T-helper 2 cell treated with Interferon-gamma antibody and Interleukin-4, amounts not matched to agents 100 ng/mL and 5 ng/mL, for 36 hours (primary cell): ENCODE data around the gene NAGK. TPM values are rescaled to one million over a fixed set of nuclear protein-coding genes. Genes with fewer than 3 reads are reported as not detected.
"Not testable (repeated sequence)": the region's sequence is repeated elsewhere in the genome, so short reads cannot be mapped to it uniquely, and the experiment has no call there.

Source experiments
- intact Hi-C: fragments of 100-400 bp; cut with micrococcal nuclease; formaldehyde crosslinking; loops from one replicate; pipeline ENCODE4 v1.15.1; 2023
- total RNA-seq: library from RNA; stranded (reverse); gene quantifications from 2 replicates; pipeline ENCODE4 v1.2.3, GENCODE V29; 2022

The NAGK gene
- 70.8 and 84.7 TPM in 2 replicates for total RNA-seq

GRCh38 chr2:71068218-71069035, at the start of gene NAGK:
Gene NAGK, plus strand, starts transcription at chr2:71068648. Its CDS starts 36 bp downstream, at chr2:71068684.
- intact Hi-C loops, result loop anchor here (1.0 kb wide), 5 partner anchors 62 to 264 kb away; partner anchors contain the start of genes MCEE, MPHOSPH10 and PAIP2B

DNA sequence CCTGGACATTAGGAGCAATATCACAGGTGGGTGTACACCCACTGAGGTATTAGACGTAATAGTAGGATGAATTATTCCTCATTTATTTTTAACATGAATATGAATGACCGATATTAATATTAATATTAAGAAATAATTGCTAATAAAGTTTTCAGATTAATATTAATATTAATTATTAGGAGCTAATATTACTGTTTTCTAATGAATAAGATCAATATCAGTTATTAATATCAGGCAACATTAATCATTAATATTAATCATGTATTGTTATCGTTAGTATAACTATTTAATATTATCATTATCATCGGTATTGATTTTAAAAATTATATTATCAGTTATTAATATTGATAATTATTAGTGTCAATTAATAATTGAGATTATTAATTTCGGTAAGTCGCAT, 48.5 kb upstream of the NAGK start:
- intact Hi-C loops, result not testable (repeated sequence)

- intact Hi-C loops, result not testable (repeated sequence)
Measured at GRCh38 chr2:71021394-71021793, 47.1 kb upstream of the NAGK start.

GRCh38 chr2:71023553-71024243, 44.8 kb upstream of the NAGK start:
- intact Hi-C loops, result not testable (repeated sequence)

GRCh38 chr2:71036296-71036695, 32.2 kb upstream of the NAGK start:
- intact Hi-C loops, result not testable (repeated sequence)

DNA sequence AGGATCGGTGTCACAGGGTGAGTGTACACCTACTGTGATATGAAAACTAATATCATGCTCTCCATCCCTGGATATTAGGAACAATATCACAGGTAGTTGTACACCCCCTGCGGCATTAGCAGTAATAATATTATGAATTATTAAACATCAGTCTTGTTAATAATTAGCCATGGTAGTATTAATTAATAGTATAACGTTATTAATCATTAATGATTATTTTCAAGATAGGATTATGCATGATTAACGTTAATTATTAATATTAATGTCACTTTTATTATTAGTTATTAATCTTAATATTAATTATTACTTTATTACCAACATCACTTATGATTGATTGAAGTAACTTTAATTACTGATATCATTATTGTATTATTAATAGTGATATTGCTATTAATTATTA, 26.2 kb upstream of the NAGK start:
- intact Hi-C loops, result no loop called here

DNA sequence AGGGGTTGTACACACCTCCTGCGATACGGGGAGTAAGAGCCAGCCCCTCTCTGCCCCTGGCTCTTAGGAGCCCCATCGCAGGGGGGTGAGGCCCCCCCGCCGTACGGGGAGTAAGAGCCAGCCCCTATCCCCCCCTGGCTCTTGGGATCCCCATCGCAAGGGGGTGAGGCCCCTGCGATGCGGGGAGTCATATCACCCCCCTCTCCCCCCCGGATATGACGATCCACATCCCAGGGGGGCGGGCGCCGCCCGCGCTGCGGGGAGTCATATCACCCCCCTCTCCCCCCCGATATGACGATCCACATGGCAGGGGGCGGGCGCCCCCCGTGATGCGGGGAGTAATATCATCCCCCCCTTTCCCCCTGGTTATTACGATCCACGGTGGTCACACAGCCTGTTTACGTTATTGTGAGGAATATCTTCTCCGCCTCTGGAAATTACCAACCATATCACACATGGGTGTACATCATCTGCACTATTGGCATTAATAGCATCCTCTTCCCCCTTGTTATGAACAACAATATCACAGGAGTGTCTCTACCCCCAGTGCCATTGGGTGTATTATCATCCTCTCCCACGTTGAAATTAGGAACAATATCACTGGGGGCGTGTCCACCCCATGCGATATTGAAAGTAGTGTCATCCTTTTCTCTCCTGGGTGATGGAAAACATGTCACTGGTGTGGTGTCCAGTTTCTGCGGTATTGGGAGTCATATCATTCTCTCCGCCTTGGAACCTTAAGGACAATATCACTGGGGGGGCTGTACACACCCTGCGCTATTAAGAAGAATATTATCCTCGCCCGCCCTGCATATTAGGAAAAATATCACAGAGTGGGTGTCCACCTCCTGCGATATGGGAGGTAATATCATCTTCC, 24.7 kb upstream of the NAGK start:
- intact Hi-C loops, result no loop called here

DNA sequence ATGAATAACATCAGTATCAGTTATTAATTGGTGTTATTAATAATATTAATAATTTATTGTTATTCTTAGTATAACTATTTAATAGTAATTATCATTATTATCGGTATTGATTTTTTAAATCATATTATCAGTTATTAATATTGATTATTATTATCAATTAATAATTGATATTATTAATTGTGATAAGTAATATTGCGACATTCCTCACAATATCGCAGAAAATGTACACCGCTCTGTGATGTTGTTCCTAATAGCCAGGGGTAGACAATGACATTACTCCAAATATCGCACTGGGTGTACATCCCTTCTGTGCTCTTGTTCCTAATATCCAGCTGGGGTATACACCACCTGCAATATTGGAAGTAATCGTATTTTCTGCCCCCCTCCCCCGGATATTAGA, 23.3 kb upstream of the NAGK start:
- intact Hi-C loops, result no loop called here

GRCh38 chr2:71045865-71046548, 22.4 kb upstream of the NAGK start:
- intact Hi-C loops, result no loop called here

GRCh38 chr2:71048096-71048495, 20.4 kb upstream of the NAGK start:
- intact Hi-C loops, result no loop called here

DNA sequence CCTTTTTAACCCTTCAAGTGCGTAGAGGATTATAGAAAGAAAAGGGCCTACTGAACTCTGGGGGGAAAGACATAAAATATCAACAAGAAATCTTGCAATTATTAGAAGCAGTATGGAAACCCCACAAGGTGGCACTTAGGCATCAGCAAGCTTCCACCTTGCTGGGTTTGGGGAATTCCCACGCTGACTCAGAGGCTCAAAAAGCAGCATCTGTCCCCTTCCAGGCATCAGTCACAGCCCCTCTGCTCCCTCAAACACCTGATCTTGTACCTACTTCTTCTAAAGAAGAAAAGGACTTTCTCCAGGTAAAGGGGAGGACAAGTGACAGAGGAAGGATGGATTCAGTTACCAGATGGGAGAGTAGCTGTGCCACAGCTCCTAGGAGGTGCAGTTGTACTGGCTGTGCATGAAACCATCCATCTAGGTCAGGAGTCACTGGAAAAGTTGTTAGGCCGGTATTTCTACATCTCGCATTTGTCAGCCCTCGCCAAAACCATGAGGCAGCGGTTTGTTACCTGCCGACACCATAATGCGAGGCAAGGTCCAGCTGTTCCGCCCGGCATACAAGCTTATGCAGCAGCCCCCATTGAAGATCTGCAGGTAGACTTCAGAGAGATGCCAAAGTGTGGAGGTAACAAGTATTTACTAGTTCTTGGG, 18.6 kb upstream of the NAGK start:
- intact Hi-C loops, result not testable (repeated sequence)

DNA sequence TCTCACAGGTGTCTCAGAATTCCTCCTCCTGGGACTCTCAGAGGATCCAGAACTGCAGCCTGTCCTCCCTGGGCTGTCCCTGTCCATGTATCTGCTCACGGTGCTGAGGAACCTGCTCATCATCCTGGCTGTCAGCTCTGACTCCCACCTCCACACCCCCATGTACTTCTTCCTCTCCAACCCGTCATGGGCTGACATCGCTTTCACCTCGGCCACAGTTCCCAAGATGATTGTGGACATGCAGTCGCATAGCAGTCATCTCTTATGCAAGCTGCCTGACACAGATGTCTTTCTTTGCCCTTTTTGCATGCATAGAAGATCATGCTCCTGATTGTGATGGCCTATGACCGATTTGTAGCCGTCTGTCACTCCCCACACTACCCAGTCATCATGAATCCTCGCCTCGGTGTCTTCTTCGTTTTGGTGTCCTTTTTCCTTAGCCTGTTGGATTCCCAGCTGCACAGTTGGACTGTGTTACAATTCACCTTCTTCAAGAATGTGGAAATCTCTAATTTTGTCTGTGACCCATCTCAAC, 13.2 kb upstream of the NAGK start:
- intact Hi-C loops, result not testable (repeated sequence)

DNA sequence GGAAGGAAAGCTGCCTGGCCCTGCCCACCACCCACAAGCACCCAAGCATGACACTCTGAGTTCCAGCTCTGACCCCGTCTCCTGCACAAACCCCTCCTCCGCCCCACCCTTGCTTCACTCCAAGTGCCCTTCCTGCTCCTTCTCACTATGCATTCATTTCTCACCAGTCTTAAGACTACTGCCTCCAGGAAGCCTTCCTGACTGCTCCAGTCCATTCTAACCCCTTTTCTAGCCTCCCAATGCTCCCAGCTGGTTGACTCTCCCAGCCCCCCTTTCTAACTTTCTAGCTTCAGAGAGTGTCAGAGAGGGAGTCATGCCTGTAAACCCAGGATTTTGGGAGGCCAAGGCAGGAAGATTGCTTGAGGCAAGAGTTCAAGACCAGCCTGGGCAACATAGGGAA, 8.2 kb upstream of the NAGK start:
- intact Hi-C loops, result no loop called here

DNA sequence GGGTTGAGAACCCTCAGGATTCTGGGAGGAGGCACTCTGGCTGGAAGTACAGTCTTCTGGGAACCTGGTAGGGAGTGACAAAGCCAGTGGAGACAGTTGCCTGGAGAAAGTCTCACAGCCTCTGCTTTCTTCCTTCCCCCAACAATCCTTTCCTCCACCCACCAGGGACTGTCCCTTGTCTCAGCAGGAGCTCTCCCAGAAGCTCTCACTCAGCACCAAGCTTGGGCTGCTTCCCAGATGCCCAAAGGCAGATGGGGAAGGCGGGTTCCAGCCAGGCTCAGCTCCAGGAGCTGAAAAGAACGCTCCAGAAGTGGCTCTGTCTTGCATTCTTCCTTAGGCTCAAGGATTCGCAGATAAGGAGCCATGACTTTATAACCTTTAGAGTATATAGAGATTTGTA, 7.6 kb upstream of the NAGK start:
- intact Hi-C loops, result no loop called here

- intact Hi-C loops, result no loop called here
Measured at GRCh38 chr2:71063216-71063615, 5.2 kb upstream of the NAGK start.

GRCh38 chr2:71064110-71064611, 4.3 kb upstream of the NAGK start:
- intact Hi-C loops, result no loop called here

- intact Hi-C loops, result no loop called here
Measured at GRCh38 chr2:71064754-71065621, 3.5 kb upstream of the NAGK start.

DNA sequence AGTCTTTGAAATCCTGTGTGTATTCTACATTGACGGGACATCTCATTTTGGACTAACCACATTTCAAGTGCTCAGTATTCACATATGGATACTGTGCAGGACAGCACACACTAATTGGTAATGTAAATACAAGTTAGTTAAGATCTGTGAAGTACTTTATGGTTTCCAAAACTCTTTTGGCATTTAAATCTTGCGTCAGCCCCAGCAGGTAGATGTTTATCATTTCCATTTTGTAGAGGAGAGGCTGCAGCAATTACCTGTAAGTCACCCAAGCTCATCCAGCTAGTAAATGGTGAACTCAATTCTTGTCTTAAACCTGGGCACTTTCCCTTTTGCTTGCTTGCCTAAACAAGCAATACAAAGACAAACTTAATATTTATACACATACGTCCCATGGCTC, 1.6 kb upstream of the NAGK start:
- intact Hi-C loops, result no loop called here
